ENCODE data around the gene HOXA6. TPM values are rescaled to one million over a fixed set of nuclear protein-coding genes. Genes with fewer than 3 reads are reported as not detected.

Gene HOXA6
- total and polyA plus RNA-seq, 2 experiments from 2014 or later = not detected

- H3K9me3 Mint-ChIP-seq = peaks cover 11% of the 10 kb centered on the region; the same call in 2 of the 3 replicates
- ATAC-seq = peak; percentile 51
- Histone ChIP-seq H3F3A (replicated peaks; ENCODE audit: low read depth) (peaks cover 52% of the 10 kb centered on the region), H3K4me3 (peak overlapping the region; percentile 49), H3K4me1 (ENCODE audit: insufficient read depth) (peaks cover 32% of the 10 kb centered on the region), H3K9me2 (ENCODE audit: insufficient read depth) (no peaks in the 10 kb centered on the region), H3K79me2 (replicated peaks; ENCODE audit: insufficient read depth) (no peaks in the 10 kb centered on the region), H3K27me3 (ENCODE audit: insufficient read depth) (peaks cover 100% of the 10 kb centered on the region), H3K36me3 (ENCODE audit: insufficient read depth) (no peaks in the 10 kb centered on the region), H4K20me1 (replicated peaks; ENCODE audit: insufficient read depth) (peaks cover 78% of the 10 kb centered on the region), H2AFZ (no peak overlapping the region), H3K27ac (ENCODE audit: low read depth) (no peak overlapping the region), H3K4me2 (peak overlapping the region; percentile 75)
- H3K27ac Mint-ChIP-seq = no peak overlapping the region
- H3K4me1 Mint-ChIP-seq = peaks cover 21% of the 10 kb centered on the region
- DNase-seq (ENCODE audit: low spot score) = peak; percentile 82
- peak overlapping the region; percentile 65 for H3K4me3 Mint-ChIP-seq
- TF ChIP-seq REST (IDR thresholded peaks at IDR 0.05; ENCODE audit: unreplicated experiment) (no peak), EZH2 (IDR thresholded peaks at IDR 0.05; ENCODE audit: low read depth, unreplicated experiment) (peak; percentile 75), CREB1 (CRISPR knock-in tag; IDR thresholded peaks at IDR 0.05; ENCODE audit: low read depth) (no peak), EZH2phosphoT487 (IDR thresholded peaks at IDR 0.05; ENCODE audit: unreplicated experiment) (peak; percentile 86)
- peaks cover 99% of the 10 kb centered on the region for H3K27me3 Mint-ChIP-seq (ENCODE audit: insufficient read depth, low read depth, poor library complexity)
- no peaks in the 10 kb centered on the region; the same call in 2 of the 3 replicates for H3K36me3 Mint-ChIP-seq (ENCODE audit: low read depth)
These were observed 39.0 kb downstream of the HOXA6 start for GRCh38 chr7:27108390-27109127.

GRCh38 chr7:27107391-27108381 is 39.9 kb downstream of the HOXA6 start:
- Mint-ChIP-seq H3K4me1 (peaks cover 21% of the 10 kb centered on the region), H3K9me3 (peaks cover 11% of the 10 kb centered on the region; the same call in 2 of the 3 replicates), H3K4me3 (peak overlapping the region; percentile 57; the same call in 2 of the 3 replicates), H3K27ac (no peak overlapping the region), H3K36me3 (ENCODE audit: low read depth) (no peaks in the 10 kb centered on the region; the same call in 2 of the 3 replicates), H3K27me3 (ENCODE audit: insufficient read depth, low read depth, poor library complexity) (peaks cover 100% of the 10 kb centered on the region)
- Histone ChIP-seq H3F3A (replicated peaks; ENCODE audit: low read depth) (peaks cover 51% of the 10 kb centered on the region), H3K4me2 (peak overlapping the region; percentile 75), H4K20me1 (replicated peaks; ENCODE audit: insufficient read depth) (peaks cover 80% of the 10 kb centered on the region), H3K9me2 (ENCODE audit: insufficient read depth) (no peaks in the 10 kb centered on the region), H3K79me2 (replicated peaks; ENCODE audit: insufficient read depth) (no peaks in the 10 kb centered on the region), H3K36me3 (ENCODE audit: insufficient read depth) (no peaks in the 10 kb centered on the region), H3K4me1 (ENCODE audit: insufficient read depth) (peaks cover 25% of the 10 kb centered on the region), H2AFZ (no peak overlapping the region), H3K4me3 (peak overlapping the region; percentile 49; the same call in 1 of the 2 replicates), H3K27ac (ENCODE audit: low read depth) (no peak overlapping the region), H3K27me3 (ENCODE audit: insufficient read depth) (peaks cover 100% of the 10 kb centered on the region)
- peak; percentile 6 for ATAC-seq
- peak; percentile 54 for DNase-seq (ENCODE audit: low spot score)
- TF ChIP-seq STAT1 (IDR thresholded peaks at IDR 0.05; ENCODE audit: unreplicated experiment) (no peak), EZH2 (IDR thresholded peaks at IDR 0.05; ENCODE audit: low read depth, unreplicated experiment) (peak; percentile 95), JUNB (IDR thresholded peaks at IDR 0.05; ENCODE audit: unreplicated experiment) (no peak), EZH2phosphoT487 (IDR thresholded peaks at IDR 0.05; ENCODE audit: unreplicated experiment) (peak; percentile 31)

All from GM23338 (cell line).